Right atrium auricular region (tissue), 2 donors: ENCODE measurements around the gene RAP1GAP. TPM values are rescaled to one million over a fixed set of nuclear protein-coding genes. Genes with fewer than 3 reads are reported as not detected.

Experiments used
- DNase-seq: peaks from one replicate; pipeline ENCODE4 v3.0.0-alpha.2; 2019; ENCODE audit warnings: low spot score
- H3K27ac ChIP-seq, 2 donors: fragments of 200-600 bp; sonication (generic); 1 replicate in 1 of 2; 2 replicates in 1 of 2; pipeline ENCODE4 v1.5.1; 2016 to 2019
- H3K27me3 ChIP-seq, 2 donors: fragments of 200-600 bp; sonication (generic); one replicate each; pipeline versions ENCODE4 v1.5.1 to v1.6.0; 2017 to 2019
- H3K36me3 ChIP-seq: fragments of 200-600 bp; sonication (generic); one replicate; pipeline ENCODE4 v1.5.1; 2016
- H3K4me1 ChIP-seq, 2 donors: fragments of 200-600 bp; sonication (generic); one replicate each; pipeline versions ENCODE4 v1.5.1 to v1.6.0; 2017 to 2019
- H3K4me3 ChIP-seq, 2 donors: fragments of 200-600 bp; sonication (generic); 1 replicate in 1 of 2; 2 replicates in 1 of 2; pipeline ENCODE4 v1.5.1; 2017 to 2019; ENCODE audit warnings: mild to moderate bottlenecking in 1 of 2, moderate library complexity in 1 of 2
- H3K9me3 ChIP-seq, 2 donors: fragments of 200-600 bp; sonication (generic); one replicate each; pipeline ENCODE4 v1.5.1; 2019
- CTCF ChIP-seq, 2 donors: fragments of 200-600 bp; sonication (generic); IDR thresholded peaks; one replicate each; pipeline ENCODE4 v1.5.1; 2019; ENCODE audit warnings: antibody characterized with exemption in 2 of 2
- total RNA-seq, 2 donors: library from RNA; depleted of rRNA; stranded (reverse); fragments of >200 nt; gene quantifications; one replicate each; pipeline ENCODE4 v1.1.0, GENCODE V29; 2016

Gene RAP1GAP
- total RNA-seq, 2 donors from 2014 or later = 4.0 to 8.4 TPM

DNA sequence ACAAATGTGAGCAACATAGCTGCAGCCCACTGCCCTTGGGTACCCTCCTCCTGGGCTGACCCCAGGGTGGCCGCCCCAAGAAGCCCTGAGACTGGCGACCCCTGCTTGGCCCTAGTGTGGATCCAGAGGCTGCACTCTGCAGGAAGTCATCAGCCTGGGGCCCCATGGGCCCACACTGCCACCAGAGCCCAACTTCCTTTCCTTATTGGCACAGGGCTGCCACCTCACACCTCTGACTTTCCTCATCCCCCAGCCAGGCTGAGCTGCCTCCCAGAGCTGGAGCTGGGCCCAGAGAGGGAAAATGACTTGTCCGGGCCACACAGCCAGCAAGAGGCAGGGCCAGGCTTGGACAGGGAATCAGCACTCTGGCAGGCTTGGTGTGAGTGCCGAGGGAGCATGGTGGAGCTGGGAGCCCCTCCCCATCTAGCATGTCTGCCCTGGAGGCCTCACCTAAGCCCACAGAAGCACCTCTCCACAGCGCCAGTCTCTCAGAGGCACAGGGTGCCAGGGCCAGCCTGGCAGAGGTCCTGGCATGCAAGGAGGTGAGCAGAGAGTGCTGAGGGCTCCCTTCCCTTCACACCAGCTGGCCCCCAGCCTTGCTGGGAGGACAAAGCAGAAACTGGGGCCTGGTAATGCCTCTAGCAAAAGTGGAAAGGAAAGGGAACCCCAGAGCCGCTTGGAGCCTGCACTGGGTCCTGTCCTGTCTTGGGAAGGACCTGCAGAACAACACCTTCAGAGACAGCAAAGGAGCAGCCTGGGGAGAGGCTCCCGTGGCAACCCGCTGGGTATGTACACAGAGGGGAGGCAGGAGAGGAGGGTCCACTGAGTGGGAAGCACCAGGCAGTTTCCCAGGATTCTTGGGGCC lies 3.2 kb downstream of the RAP1GAP start:
- Histone ChIP-seq H3K4me1 (peaks cover 0 to 62% of the 10 kb centered on the region in 2 donors), H3K27me3 (peaks cover 0 to 3% of the 10 kb centered on the region in 2 donors), H3K27ac (peak overlapping the region; percentile 70 to 79)

GRCh38 chr1:21664806-21665588 lies 4.2 kb downstream of the RAP1GAP start:
- no peak overlapping the region for H3K4me3 ChIP-seq
- H3K36me3 ChIP-seq = no peaks in the 10 kb centered on the region
- no peak for TF ChIP-seq CTCF (IDR thresholded peaks at IDR 0.05)
- H3K27me3 ChIP-seq = peaks cover 0 to 3% of the 10 kb centered on the region in 2 donors
- H3K27ac ChIP-seq = peak overlapping the region; percentile 70 to 79
- H3K4me1 ChIP-seq = peaks cover 0 to 60% of the 10 kb centered on the region in 2 donors
- H3K9me3 ChIP-seq = no peaks in the 10 kb centered on the region
- no peak for DNase-seq

More for the DNA sequence above, 3.2 kb downstream of the RAP1GAP start:
- Histone ChIP-seq H3K36me3 (no peaks in the 10 kb centered on the region), H3K4me3 (no peak overlapping the region), H3K9me3 (no peaks in the 10 kb centered on the region)
- DNase-seq = no peak
- TF ChIP-seq CTCF (IDR thresholded peaks at IDR 0.05) = no peak

GRCh38 chr1:21663951-21664805 lies 5.0 kb downstream of the RAP1GAP start:
- Histone ChIP-seq H3K36me3 (no peaks in the 10 kb centered on the region), H3K27ac (peak overlapping the region; percentile 20 to 65), H3K4me3 (no peak overlapping the region), H3K4me1 (peaks cover 0 to 56% of the 10 kb centered on the region in 2 donors), H3K9me3 (no peaks in the 10 kb centered on the region), H3K27me3 (peaks cover 0 to 3% of the 10 kb centered on the region in 2 donors)
- TF ChIP-seq CTCF (IDR thresholded peaks at IDR 0.05) = no peak
- no peak for DNase-seq

- Histone ChIP-seq H3K9me3 (no peaks in the 10 kb centered on the region), H3K36me3 (no peaks in the 10 kb centered on the region), H3K27ac (peak overlapping the region; percentile 63 to 65), H3K4me3 (no peak overlapping the region), H3K27me3 (peaks cover 0 to 3% of the 10 kb centered on the region in 2 donors), H3K4me1 (peaks cover 0 to 49% of the 10 kb centered on the region in 2 donors)
- no peak for TF ChIP-seq CTCF (IDR thresholded peaks at IDR 0.05)
- DNase-seq = no peak
Observed at GRCh38 chr1:21663248-21663950, 5.8 kb downstream of the RAP1GAP start.
